Measurements from ENCODE around the gene CLDN7. TPM values are rescaled to one million over a fixed set of nuclear protein-coding genes. Genes with fewer than 3 reads are reported as not detected.

The CLDN7 gene
- total RNA-seq, 1 experiment from 2014 or later, result 286 TPM

- ChIA-PET CTCF (no interaction called here), POLR2A (no interaction called here), RAD21 (ENCODE audit: low non-redundant PET in 1 of 2, low total read pairs in 2 of 2, uncharacterized antibody in 2 of 2, unreplicated experiment in 2 of 2) (no interaction called here)
- no peaks in the 10 kb centered on the region for H3K9me2 ChIP-seq (ENCODE audit: insufficient read depth)
- DNase-seq (ENCODE audit: low read depth, low spot score), result no peak
- no peak for ATAC-seq
- peaks cover 0 to 18% of the 10 kb centered on the region in 2 experiments; a peak in 2 of 4 replicates for H3K4me1 ChIP-seq (ENCODE audit: control insufficient read depth in 1 of 2, insufficient read depth in 2 of 2, low read length in 2 of 2)
- no peak overlapping the region for H3K4me3 ChIP-seq (replicated peaks in 1 of 2; ENCODE audit: low read depth in 1 of 2, low read length in 2 of 2)
- peaks cover 35% of the 10 kb centered on the region for H3K79me2 ChIP-seq (ENCODE audit: insufficient read depth, low read length)
- peaks cover under 1% of the 10 kb centered on the region; the same call in 1 of the 2 replicates for H4K20me1 ChIP-seq (ENCODE audit: insufficient read depth)
- H3K27me3 ChIP-seq (ENCODE audit: insufficient read depth, low read length), result no peaks in the 10 kb centered on the region
- H3K36me3 ChIP-seq (ENCODE audit: control insufficient read depth in 1 of 2, insufficient read depth in 2 of 2, low read length in 2 of 2), result peaks cover 57 to 62% of the 10 kb centered on the region in 2 experiments
- H3K27ac ChIP-seq (ENCODE audit: low read depth, low read length), result no peak overlapping the region
- no peak overlapping the region for H3K9ac ChIP-seq (ENCODE audit: low read length)
- BruUV-seq (replicated peaks), result no TSS peak
- H3K4me2 ChIP-seq (ENCODE audit: low read length), result no peak overlapping the region
- H3K9me3 ChIP-seq (ENCODE audit: control insufficient read depth in 1 of 2, insufficient read depth in 1 of 2, low read depth in 1 of 2, low read length in 2 of 2), result no peaks in the 10 kb centered on the region
- H2AFZ ChIP-seq (ENCODE audit: low read depth, low read length, poor library complexity, severe bottlenecking), result no peak overlapping the region
- TF ChIP-seq ELF1 (IDR thresholded peaks at IDR 0.05; ENCODE audit: borderline replicate concordance, low read depth), result no peak
- TF ChIP-seq CTCF (IDR thresholded peaks at IDR 0.05 in 2 of 3, conservative IDR thresholded peaks at IDR 0.05 in 1 of 3; ENCODE audit: borderline replicate concordance in 1 of 3, insufficient read depth in 1 of 3, low read depth in 2 of 3, low read length in 2 of 3), result no peak
- no peak for TF ChIP-seq ZFX (IDR thresholded peaks at IDR 0.05)
- no peak for TF ChIP-seq TCF7L2 (IDR thresholded peaks at IDR 0.05; ENCODE audit: borderline replicate concordance, extremely low read depth, insufficient read depth, insufficient read length)
- no peak for TF ChIP-seq JUND (IDR thresholded peaks at IDR 0.05)
- TF ChIP-seq FOSL1 (IDR thresholded peaks at IDR 0.05; ENCODE audit: low read depth), result no peak
- no peak for TF ChIP-seq SP1 (IDR thresholded peaks at IDR 0.05; ENCODE audit: low read depth)
- intact Hi-C loops (cut with micrococcal nuclease), result no loop called here
These were observed 35.3 kb downstream of the CLDN7 start for GRCh38 chr17:7226721-7227710.

Measured in HCT116 (cell line).